CD4-positive, alpha-beta T cell treated with Interleukin-21 for 1 hour (primary cell): ENCODE data around the gene NCBP1.
"Not testable (repeated sequence)": the region's sequence is repeated elsewhere in the genome, so short reads cannot be mapped to it uniquely, and the experiment has no call there.

ENCODE experiments used
- DNase-seq: peaks from one replicate; pipeline ENCODE4 v3.0.0-alpha.2; 2020

NCBP1 gene

GRCh38 chr9:97682242-97682641 is 48.6 kb downstream of the NCBP1 start:
- no peak for DNase-seq

- no peak for DNase-seq
Observed at GRCh38 chr9:97688654-97689053, 55.0 kb downstream of the NCBP1 start.

GRCh38 chr9:97689401-97690180 is 56.0 kb downstream of the NCBP1 start:
- DNase-seq: no peak

DNA sequence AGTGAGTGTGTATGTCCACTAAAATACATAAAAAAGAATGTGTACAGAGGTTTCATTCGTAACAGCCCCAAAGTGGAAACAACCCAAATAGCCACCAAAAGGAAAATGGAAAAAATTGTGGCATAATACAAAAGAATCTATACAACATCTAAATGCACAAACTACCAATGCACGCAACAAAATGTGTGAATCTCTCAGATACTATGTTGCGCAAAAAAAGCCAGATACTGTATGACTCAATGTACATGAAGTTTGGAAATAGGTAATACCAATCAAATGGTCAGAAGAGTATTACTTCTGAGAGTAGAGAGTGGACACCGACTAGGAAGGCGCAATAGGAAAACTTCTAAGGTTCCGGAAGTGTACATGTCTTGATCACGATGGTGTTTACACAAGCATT is 61.1 kb downstream of the NCBP1 start:
- DNase-seq: no peak

GRCh38 chr9:97695390-97695789 is 61.8 kb downstream of the NCBP1 start:
- no peak for DNase-seq

GRCh38 chr9:97695995-97696802 is 62.6 kb downstream of the NCBP1 start:
- DNase-seq: no peak

DNA sequence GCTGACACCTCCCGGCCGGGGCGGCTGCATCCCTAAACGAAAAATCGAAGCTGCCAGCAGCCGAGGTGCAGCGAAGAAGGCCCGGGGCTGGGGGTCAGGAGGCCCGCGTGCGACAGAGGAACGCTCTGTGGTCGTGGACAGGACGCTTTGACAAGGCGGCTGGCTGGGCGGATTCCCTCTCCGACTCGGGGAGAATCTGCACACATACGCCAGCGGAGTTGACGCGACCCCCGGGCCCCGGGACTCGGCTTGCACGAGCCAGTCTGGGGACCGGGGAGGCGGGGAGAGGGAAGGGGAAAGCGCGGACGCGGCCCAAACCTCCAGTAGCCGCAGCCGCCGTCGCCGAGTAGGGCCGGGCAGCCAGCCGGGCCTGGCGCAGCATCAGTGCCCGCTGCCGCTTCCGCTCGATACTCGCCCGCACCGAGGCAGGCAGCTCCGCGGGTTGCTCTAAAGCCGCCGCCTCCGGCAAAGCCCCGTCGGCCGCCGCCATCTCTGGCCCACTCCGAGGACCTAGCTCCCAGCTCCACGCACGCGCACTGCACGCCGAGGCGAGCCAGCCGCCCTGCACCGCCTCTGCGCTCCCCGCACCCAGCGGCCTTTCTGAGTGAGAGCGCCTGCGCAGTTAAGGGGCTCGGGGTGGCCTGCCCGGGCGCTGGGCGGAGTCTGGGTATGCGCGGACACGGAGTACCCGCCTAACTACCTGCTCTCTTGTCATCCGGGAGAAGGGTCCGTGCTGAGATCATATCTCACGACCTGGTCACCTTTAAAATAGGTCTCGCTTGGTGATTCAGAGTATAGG is 63.4 kb downstream of the NCBP1 start, which contains the start of gene XPA:
Gene XPA (minus strand): TSS at position 538 of the 799 bp plus-strand sequence. CDS start 48 bp downstream, at position 490.
- DNase-seq: peak; percentile 97

DNA sequence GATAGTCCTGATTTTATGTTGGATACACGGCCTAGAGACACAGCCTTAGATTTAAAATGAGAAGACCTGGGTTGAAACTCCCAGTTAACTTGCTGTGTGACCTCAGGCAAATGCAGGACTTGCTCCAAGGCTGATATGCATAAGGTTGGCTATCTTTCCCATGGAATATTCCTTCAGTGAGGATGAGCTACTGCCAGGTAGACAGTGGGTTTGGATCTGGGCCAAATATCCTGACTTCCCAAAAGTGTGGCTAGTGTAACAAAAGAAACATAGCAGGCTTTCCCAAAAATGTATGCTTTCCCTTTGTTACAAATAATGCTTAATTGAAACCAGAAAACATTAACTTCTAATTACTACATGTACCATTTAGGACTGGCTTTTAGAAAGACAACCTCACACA is 64.2 kb downstream of the NCBP1 start:
- no peak for DNase-seq

DNA sequence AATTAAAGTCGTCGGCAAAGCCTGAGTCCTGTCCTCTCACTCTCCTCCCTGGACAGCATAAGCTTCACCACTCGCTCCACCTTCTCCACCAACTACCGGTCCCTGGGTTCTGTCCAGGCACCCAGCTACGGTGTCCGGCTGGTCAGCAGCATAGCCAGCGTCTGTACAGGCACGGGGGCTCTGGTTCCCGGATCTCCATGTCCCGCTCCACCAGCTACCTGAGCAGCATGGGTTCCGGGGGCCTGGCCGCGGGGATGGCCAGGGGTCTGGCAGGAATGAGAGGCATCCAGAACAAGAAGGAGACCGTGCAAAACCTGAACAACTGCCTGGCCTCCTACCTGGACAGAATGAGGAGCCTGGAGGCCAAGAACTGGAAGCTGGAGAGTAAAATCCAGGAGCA is 65.2 kb downstream of the NCBP1 start:
- DNase-seq: no peak

- not testable (repeated sequence) for DNase-seq
Observed at GRCh38 chr9:97699281-97699680, 65.7 kb downstream of the NCBP1 start.

DNA sequence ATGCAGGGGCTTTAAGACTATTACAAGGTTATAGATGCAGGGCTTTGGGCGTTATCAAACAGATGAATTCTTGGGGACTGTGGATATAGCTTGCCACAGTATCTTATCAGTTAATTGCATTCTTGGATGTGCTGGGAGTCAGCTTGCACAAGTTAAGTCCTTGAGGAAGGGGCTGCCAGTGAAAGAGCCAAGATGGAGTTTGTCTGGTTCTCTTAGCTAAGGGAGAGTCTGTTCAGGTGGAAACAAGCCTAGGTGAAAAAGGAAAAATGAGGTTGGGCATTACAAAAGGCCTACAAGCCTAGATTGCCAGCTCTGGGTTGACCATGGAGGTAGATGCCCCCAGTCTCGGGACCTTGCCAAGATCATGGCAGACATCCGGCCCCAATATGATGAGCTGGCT is 66.2 kb downstream of the NCBP1 start:
- DNase-seq: not testable (repeated sequence)

DNA sequence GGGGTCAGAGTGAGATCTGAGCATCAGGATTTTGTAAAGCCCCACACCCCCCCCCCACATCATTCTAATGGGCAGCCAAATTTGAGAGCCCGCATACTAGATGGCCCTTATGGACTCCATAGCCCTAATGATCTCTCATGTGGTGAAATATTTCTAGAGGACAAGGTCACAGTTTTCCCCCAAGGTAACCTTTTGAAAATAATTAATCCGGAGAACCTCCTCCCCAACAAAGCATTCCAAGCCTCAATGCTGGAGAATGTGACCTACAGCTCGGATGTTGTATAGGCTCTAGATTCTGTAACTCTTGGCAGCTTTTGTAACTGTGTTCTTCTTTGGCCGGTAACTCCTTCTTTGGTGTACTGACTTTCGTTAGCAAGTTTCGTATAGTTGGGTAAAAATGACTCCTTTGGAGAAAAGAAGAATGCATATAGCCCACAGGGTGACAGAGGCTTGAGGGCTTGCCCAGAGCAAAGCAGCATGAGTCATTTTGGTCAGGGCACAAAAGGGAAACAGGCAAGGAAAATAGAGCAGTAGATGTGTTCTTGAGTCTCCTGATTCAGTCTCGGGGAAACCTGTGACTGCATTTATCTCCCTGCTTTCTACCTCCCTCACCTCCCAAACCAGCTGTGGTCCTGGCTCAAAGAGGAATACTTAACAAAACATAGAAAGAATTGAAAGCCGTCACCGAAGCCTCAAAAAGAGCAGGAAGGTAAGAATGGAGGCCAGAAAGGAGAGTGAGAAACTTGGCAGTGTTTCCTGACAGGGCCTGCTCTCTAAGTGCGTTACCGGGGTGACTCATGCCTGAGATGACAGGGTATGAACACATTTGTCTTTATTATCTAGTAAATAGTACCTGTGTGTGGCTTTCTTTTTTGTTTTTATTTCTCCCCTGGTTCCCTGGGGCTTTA is 70.1 kb downstream of the NCBP1 start:
- DNase-seq: no peak

- DNase-seq: no peak
Observed at GRCh38 chr9:97704345-97704677, 70.7 kb downstream of the NCBP1 start.

GRCh38 chr9:97704851-97705250 is 71.2 kb downstream of the NCBP1 start:
- DNase-seq: no peak

GRCh38 chr9:97705354-97705950 is 71.8 kb downstream of the NCBP1 start:
- DNase-seq: peak; percentile 37

DNA sequence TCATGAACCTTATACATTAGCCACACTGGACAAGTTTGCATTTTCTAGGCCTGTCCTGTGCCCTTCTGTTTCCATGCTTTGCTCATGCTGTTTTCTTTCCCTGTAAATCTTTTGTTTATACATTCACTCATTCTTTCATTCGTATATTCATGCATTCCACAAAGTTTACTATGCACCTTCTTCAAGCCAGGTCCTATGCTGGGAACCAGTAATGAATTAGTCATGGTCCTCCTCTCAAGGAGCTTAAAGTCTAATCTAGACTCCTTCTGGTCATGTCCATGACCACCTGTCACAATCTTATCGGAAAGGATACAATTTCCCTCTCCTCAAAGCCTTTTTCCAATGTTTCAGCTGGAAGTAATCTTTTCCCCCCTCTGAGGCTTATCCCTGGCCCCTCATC is 72.6 kb downstream of the NCBP1 start:
- no peak for DNase-seq

- DNase-seq: peak; percentile 74
Observed at GRCh38 chr9:97710356-97711222, 77.0 kb downstream of the NCBP1 start.

DNA sequence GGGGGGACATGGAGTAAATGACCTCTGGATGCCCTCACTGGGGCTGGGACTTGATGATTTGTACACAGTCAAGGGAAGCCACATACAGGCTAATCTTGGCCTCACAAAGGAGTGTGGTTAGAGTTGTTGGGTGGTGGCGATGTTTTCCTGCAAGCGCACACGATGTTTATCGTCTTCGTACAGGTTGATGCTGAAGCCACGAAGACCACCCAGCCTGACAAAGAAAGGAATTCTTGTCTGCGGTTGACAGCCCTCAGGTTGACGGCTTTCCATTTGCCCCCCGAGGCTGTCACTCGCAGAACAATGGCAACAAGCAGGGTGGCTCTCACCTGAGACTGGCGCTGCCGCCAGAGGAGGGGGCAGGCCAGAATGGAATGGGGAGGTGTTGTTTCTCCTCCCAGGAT is 77.6 kb downstream of the NCBP1 start:
- DNase-seq: no peak

- DNase-seq: no peak
Observed at GRCh38 chr9:97714435-97714834, 80.8 kb downstream of the NCBP1 start.

GRCh38 chr9:97717866-97718265 is 84.2 kb downstream of the NCBP1 start:
- no peak for DNase-seq

- DNase-seq: no peak
Observed at GRCh38 chr9:97721396-97721795, 87.8 kb downstream of the NCBP1 start.
